NCI-H524 (cell line): ENCODE measurements around the gene MED27.

ENCODE experiments used
- DNase-seq, 2 experiments: peaks; one replicate each; lab custom pipeline; 2025; lab: John Stamatoyannopoulos, UW

The MED27 gene

DNA sequence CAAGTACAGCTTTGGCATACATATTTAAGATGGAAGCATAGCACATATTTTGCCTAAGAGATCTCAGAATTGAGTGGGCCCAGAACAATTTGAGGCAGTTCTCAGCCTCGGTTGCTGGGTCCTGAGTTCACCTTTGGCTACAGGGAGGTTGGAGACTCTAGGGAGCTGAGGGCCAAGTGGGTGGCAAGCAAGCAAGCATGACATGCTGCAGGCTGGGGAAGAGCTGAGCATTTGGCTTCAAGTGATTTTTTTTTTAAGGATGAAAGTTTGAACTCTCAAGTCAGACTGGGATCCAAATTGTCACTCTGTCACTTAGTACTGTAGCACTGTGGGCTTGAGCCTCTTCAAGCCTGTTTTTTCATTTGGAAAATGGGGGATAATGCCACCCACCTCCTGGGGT, 160.5 kb downstream of the MED27 start:
- DNase-seq: no peak

DNA sequence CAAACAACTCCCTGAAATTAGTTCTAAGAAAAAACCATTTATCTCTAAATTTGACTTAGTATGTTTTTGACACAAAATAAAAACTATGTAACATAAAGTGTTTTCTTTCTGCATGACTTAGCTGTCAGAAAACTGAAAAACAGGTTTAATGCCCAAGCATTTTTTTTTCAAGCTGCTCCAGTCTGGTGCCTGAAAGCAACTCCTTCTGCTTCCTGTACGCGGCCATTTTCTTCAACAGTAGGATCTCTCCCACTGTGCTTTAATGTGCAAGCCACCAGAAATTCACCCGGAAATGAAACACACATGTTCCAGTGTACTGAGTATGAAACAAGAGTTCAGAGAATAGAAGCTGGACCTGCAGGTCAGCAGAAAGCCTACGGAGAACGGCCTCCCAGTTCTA, 161.2 kb downstream of the MED27 start:
- no peak for DNase-seq

DNA sequence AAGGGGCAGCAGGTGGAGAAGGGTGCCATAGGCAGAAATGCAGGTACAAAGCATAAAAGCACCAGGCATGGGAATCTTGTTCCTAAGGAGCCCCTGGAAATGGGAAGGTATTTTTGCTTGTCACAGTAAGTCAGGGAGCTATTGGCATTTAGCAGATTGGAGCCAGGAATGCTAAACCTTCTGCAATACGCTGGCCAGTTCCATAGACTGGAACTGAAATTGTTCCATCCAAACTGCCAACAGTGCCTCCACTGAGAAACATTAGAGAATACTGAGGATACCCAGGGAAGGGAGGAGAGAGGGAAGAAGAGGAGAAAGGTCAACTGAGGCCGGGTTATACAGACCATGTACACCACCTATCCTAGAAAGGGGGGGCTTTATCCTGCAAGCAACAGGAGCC, 162.7 kb downstream of the MED27 start:
- DNase-seq: no peak

DNA sequence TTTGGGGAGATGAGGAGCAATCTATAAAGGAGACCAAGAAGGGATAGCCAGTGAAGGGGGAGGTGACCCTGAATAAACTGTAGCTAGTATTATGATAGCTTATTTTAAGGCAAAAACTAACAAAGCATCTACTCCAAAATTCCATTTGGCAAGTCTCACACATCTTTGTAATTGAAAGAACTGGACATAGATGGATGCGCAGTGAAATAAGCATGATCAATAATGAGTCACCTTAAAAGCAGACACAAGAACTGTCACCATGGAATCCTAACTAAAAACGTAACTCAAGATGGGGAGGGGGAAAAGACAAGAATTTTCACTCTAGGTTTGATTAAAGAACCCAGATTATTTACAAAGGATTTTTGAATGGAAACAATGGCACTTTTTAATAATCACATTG, 164.5 kb downstream of the MED27 start:
- no peak for DNase-seq

DNA sequence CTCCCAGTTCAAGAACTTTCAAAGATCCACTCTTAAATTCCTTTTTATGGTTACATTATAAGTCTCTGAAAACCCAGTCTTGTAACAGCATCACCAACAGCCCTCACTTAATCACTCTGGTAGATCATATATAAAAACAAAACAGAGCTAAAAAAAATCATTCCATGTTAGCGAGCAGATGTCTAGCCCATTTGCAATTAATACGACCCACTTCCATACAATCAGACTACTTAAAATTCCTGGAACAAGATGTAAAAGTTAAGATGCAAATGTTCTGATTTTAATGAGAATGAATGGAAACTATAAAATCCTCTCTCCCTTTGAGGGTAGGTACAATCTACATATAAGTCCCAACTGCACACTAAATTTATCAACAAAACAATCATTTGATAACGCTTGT, 167.0 kb downstream of the MED27 start:
- no peak for DNase-seq

DNA sequence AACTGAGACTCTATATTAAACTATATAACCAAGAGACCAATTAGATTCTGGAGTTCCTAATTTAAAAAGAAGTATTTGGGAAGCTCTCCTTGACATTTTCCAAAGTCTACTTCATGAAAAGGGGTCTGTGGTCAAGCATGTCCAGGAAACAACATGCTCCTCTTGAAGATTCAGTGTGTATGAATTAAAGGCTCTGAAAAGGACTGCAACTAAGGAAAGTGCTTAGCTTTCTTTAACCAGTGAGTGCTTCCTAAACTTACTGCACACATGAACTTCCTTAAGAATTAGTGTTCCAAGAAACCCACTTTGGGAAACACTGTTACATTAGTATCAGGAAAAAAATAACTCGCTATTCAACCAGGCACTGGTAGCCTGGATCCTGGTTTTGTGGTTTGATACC, 167.6 kb downstream of the MED27 start:
- DNase-seq: no peak

DNA sequence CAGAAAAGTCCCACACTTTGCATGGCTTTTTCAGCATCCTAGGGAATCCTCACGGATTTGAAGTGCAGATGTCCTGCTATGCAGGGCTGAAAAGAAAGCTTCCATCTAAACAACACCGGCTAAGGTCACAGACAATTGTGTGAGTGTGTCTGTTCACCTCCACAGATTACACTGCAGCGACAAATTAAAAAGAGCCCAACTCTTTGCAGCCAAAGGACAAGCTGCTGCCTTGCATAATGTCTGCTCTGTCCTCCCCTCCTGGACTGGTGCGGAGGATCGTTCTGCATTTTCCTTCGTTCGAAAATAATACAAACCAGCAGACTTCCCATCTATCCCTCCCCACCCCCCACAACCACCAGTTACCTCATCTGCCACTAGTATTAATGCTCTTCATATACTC, 169.1 kb downstream of the MED27 start:
- DNase-seq: no peak

DNA sequence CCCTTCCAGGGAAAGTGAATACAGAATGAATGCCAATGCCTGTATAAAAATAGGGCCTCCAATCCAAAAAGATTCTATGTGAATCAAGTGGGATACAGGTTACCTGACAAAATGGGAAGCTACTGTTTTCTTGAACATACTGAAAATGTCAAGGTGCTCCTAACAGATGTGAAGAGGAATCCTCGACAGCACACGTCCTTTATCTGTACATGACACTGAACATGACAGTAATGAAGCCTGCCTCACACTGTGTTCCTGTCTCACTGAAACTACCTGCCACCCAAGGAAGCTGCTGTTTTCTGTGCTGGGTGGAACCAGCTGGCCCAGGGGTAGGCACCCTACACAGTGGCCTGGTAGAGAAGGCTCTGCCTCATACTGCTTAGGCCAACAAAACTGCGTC, 174.5 kb downstream of the MED27 start:
- no peak for DNase-seq

DNA sequence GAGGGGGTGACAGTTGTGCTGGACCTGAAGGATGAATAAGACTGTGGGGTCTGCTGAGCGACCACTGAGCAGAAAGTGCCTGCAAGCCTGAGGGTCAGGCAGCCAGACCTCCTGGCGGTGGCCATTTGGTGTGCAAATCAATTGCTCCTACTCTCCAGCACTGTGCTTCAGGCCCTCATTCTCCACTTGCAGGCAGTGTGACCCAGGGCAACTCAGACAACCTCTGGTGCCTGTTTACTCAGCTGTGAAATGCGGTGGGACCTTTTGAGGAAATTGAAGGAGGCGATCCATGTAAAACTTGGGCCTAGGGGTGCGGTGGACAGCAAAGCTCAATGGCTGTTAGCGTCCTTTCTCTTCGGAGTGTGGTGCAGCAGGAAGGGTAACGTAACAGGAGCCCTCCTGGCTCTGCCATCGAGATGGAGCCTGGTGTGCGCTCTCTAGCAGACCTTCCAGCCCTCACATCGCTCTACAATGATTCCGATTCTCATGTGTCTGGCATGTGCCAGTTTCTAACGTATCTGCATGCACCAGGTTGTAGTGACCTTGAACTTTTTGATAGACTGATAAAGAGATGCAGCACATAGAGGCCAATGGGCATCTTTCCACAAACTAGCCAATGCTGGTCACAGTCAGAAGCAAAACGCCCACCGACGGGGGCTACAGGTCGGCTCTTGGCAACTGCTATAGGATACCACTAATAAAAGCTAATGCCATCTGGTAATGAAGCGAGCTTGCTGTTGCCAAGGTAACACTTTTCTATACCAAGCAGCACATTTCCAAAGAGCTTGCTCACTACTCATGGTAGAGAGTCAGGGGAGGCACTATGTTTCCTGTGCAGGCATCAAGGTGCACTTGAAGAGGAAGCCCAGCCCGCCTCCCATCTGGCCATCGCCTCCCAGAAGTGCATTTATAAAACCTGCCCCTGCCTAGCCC, 180.1 kb downstream of the MED27 start:
- DNase-seq: peak; percentile 91 to 98

DNA sequence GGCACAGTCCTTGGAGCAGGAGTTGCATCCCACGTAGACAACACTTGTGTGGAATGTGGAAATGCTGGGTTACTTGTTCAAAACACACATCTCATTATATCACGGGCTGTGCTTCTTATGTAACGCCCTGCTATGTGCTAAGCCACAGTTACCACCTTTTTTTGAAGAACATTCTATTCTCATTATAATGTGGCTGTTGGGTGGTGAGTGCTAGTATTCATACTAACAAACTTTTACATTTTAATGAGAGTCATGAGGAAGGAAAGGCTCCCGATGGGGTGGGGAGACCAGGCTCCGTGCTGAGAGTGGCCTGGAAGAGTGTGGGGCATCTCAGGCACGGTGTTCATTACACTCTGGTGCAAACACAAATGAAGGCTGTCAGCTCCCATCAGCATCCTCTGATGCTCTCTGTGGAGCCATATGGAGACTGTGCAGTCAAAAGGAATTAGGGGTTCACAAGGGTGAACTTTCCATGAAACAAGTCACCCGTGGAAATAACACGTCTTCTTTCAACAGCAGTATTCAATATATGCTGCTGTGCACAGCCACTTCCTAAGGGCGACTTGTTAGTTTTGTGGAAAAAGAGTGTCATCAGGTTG, 186.7 kb downstream of the MED27 start:
- DNase-seq: no peak

DNA sequence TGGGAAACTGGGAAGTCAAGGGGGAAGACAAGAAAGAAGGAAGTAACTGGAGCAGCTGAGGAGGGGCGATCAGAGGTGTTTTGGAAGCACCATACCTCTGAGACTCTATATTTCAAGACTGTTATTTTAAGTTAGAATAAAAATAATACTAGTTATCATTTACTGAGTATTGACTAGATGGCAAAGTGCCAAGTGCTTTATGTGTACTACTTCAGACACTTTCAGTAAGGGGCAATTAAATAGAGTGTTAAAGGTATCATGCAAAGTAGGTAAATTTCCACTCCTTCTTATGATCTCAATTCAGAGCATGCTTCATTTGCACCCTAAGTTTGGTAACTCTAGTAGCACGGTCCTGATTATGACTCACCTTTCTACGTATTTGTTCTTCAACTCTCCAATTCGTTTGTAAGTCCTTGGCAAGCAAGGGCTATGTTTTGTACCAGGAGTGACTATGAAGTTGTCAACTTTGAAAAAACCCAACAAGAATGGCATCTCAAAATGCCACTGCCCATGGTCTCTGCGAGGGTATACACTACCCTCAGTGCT, 187.4 kb downstream of the MED27 start:
- no peak for DNase-seq

DNA sequence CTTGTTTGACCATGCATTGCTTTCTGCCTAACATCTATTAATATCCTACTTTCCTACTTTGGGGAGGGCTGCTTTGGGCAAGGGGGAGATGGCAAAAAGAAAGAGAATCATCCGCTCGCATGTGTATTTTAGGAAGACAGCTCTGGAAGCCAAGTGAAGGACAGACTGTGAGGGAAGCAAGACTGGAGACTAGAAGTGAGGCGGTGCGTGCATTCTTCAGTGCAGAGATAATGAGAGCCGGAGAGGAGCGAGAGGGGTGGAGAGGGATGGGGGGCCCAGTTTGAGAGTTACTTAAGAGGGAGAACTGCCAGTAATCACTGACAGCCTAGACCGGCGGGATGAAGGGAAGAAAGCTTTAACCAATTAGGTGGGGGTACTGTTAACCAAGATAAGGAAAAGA, 188.1 kb downstream of the MED27 start:
- DNase-seq: no peak

DNA sequence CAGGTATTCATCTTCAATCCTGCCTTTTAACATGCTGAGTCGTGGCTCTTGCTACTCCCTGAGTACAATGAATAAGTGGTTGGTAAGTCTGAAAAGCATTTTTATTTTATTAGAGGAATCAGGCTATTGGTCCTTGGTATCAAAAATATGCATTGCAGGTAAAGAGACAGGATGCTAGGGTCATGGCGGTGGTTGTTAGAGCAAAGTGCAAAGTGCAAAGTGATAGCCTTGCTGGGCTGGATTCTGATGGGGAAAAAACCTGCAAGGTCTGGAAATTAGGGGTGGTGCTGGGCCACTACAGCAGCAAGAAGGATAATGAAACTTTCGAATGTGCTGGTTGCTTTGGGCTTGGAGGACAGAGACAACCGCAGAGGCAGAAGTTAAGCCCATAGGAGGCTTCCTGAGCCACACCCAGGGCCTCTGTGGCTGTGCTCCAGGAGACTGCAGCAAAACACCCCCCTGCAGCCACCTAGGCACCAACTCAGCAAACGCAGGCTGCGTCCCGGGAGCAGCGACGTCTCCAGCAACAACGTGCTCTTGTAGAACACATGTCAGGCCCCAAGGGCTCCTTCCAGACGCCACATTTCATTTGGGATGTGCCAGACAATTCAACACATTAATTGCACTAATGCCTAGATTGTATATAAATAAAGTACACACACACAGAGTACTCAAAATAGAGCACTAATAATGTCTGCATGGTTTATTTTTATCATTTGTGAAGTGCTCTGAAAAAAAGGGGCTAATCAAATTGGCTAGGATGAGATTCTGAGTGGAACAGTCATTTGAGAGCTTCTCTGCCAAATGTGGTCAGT, 190.0 kb downstream of the MED27 start:
- no peak for DNase-seq

DNA sequence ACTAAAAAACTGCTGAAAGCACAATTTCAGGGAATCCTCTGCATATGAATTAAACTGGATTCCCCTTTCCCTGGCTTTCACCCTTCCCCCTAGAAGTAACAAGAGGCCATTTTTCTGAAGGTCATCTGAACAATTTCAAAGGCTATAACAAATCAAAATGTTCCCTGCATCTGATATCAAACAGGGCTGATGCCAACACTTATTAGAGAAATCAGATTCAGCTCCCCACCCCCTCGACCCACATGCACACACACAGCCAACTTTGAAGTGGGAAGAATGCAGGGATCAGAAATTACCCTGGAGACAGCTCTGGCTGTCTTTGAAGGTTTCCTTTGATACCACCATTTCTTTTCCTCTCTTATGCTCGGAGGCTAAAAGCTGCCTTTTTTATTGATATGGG, 190.7 kb downstream of the MED27 start:
- DNase-seq: no peak

DNA sequence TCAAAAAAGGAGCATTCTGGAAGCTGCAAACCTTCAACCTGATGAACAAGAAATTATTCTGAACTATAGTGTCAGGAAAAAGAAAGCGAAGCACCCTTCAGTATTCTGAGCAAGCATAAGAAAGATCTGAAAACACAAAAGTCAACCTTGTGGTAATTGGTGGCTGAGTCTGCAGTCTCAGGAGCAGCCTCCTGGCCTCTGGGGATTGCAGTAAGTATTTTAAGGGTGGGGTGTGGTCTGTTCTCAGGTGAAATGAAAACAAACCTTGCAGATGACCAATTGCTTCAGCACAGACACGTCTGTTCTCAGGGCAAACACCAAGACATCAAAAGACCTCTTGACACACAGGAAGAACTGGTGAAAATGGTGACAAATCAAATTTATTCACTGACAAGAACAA, 192.0 kb downstream of the MED27 start:
- DNase-seq: peak in 1 of 2 experiments; percentile 17

DNA sequence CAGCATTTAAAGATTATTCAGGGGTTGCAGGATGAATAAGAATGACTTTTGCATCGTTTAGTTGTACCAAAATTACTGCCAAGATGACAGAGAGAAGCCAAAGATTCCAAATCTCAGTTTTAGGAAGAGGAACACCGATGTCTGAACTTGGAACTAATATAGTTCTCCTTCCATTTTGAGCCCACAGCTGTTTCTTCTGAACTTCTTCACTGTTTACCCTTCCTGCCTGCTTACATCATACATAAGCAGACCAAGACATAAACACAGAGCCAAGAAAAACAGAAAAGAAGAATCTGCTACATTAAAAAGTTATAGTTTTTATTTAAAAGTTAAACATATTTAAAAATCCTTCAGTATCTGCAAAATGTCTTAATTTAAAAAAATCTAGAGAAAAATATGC, 192.8 kb downstream of the MED27 start:
- no peak for DNase-seq

DNA sequence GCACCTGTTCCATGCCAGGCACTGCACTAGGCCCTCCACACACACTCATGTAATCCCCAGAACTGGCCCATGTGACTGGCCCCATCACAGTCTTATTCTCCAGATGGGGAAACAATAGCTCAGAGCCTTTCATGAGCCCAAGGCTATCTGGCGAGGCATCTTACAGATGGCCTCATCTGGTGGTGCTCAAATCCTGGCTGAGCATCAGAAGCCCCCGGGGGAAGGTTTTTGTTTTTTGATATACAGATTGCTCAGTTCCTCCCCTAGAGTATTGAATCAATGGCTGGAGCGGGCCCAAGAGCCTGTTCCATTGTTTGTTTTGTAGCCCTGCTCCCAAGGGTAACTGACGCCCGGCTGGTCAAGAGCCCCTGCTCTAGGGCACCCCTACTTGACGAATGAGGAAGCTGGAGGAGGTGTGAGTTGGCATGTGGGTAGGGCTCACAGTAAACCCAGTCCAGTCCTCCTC, 194.5 kb downstream of the MED27 start:
- peak; percentile 93 to 98 for DNase-seq

DNA sequence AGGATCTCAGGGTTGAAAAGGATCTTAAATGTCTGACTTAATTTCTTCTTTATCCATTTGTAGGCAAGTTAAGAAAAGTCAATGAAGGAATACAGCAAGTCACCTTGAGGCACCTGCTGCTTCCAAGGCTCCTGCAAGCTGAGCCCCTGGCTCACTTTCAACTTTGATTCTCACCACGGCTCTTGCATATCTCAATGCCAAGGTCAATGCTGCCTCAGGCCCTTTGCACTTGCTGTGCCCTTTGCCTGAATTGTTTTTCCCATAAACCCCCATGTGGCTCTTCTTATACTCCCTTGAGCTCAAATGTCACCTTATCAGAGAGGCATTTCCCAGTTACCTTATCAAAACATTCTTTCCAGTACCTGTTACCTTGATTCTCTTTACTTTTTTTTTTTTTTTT, 195.4 kb downstream of the MED27 start:
- no peak for DNase-seq

DNA sequence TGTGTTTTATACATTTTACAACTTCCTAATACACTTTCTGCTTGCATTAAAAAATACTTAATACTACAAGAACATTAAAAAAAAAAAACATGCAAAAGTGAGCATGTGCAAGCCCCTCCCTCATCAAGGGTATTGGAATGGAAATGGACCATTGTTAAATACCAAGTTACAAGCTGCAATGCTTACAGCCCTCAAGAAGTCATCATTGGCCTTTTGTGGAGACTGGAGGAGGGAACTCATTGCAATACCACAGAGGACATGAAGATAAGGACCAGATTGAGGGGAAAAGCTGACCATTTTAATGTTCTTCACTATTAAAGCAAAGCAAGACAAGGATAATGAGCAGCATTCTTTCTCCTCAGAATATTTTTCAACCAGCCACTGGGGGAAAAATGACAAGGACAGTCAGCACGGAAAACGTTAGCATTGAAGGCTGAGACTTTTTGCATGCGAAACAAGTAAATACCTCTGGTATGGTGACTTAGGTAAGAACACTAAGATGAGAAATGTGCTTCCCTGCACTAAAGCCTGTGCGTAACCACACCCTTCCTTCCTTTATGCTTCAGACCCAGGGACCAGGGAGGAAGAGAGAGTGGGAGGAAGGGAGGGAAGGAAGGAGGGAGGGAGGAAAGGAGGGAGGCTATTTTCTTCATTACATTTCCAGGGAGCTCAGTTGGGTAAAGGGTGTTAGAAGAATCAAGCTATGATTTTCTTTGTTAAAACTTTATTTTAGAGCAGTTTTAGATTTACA, 198.7 kb downstream of the MED27 start:
- no peak for DNase-seq

DNA sequence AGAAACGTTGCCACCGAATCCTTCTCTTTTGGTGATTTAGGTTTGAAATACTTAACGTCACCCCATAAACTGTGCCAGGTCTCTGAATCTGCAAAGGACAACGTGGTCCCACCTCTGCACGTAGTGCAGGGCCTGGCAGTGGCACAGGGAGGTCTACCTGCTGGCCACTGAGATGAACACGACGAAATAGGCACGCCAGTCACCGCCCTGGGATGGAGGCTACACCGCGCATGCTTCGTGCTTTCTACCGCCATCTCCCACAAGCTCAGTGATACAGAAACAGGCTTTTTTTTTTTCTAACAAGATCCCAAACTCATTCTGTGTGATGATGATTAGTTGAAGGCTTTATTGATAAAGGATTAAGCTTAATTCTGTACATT, 199.8 kb downstream of the MED27 start:
- no peak for DNase-seq

DNA sequence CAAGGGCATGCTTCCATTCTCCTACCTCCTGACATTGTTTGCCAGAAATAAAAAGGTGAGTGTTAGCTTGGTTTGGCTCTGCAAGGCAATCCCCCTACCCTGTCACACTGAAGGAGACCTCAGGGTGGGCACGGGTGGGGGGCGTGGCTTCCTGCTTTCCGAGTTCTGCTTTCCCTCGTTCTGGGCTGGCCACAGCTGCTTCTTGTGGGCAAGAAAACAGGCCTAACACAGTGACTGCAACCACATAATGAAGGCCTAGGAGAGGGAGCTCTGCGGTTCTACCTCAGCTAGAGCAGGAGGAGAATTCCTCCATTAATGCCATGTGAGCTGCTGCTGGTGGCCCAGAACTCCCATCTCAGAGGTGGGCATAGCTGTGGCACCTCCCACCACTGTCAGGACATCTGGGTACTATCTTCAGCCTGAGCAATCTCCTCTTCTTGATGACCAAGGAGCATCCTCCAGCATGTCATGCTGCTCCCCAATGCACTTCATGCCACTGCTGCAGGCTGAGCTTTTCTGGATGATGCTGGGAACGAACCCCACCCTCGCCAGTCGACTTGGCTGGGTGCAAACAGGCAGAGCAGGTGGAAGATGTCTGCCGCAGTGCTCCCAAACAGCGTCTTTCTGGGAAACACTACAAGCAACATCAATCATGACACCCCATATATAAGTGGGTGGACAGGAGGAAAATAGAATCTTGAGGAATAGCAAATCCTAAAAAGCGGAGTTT, 200.3 kb downstream of the MED27 start:
- no peak for DNase-seq
